Neural progenitor cell (in vitro differentiated cells): ENCODE data around the gene AHNAK2. TPM values are rescaled to one million over a fixed set of nuclear protein-coding genes. Genes with fewer than 3 reads are reported as not detected.

Source experiments
- DNase-seq: peaks from one replicate; pipeline ENCODE4 v3.0.0-alpha.2; 2016; ENCODE audit warnings: low spot score
- H2AFZ ChIP-seq: fragments of 200-600 bp; sonication (generic); replicated peaks from 2 replicates; pipeline ENCODE4 v1.6.1; 2016; ENCODE audit warnings: antibody characterized with exemption
- H3F3A ChIP-seq: fragments of 200-600 bp; sonication (generic); 2 replicates; pipeline ENCODE4 v1.6.1; 2016; ENCODE audit warnings: antibody characterized with exemption, low read depth
- H3K27ac ChIP-seq: fragments of 200-600 bp; sonication (generic); 2 replicates; pipeline ENCODE4 v1.5.1; 2016; ENCODE audit warnings: mild to moderate bottlenecking
- H3K27me3 ChIP-seq: fragments of 200-600 bp; sonication (generic); 2 replicates; pipeline ENCODE4 v1.6.1; 2016; ENCODE audit warnings: mild to moderate bottlenecking, moderate library complexity
- H3K36me3 ChIP-seq: fragments of 200-600 bp; sonication (generic); 2 replicates; pipeline ENCODE4 v1.5.1; 2016
- H3K4me1 ChIP-seq: fragments of 200-600 bp; sonication (generic); 2 replicates; pipeline ENCODE4 v1.6.1; 2016; ENCODE audit warnings: mixed run types
- H3K4me2 ChIP-seq: fragments of 200-600 bp; sonication (generic); 2 replicates; pipeline ENCODE4 v1.6.1; 2016
- H3K4me3 ChIP-seq: fragments of 200-600 bp; sonication (generic); 2 replicates; pipeline ENCODE4 v1.5.1; 2016
- H3K79me2 ChIP-seq: fragments of 200-600 bp; sonication (generic); 2 replicates; pipeline ENCODE4 v1.6.1; 2016; ENCODE audit warnings: low read depth
- H3K9ac ChIP-seq: fragments of 200-600 bp; sonication (generic); 2 replicates; pipeline ENCODE4 v1.6.1; 2016
- H3K9me3 ChIP-seq: fragments of 200-600 bp; sonication (generic); 2 replicates; pipeline ENCODE4 v1.5.1; 2016; ENCODE audit warnings: low read depth
- H4K20me1 ChIP-seq: fragments of 200-600 bp; sonication (generic); 2 replicates; pipeline ENCODE4 v1.6.1; 2016; ENCODE audit warnings: low read depth
- H3K27ac Mint-ChIP-seq: 3 replicates; pipeline ENCODE4 v1.8.0; 2021; ENCODE audit warnings: mixed read lengths
- H3K27me3 Mint-ChIP-seq: 2 replicates; pipeline ENCODE4 v1.8.0; 2022; ENCODE audit warnings: low read depth, mild to moderate bottlenecking, inconsistent platforms, moderate library complexity, mixed read lengths; ENCODE audit not compliant: insufficient read depth
- H3K36me3 Mint-ChIP-seq: 3 replicates; pipeline ENCODE4 v1.8.0; 2021; ENCODE audit warnings: mixed read lengths
- H3K4me1 Mint-ChIP-seq: 3 replicates; pipeline ENCODE4 v1.8.0; 2021; ENCODE audit warnings: mixed read lengths
- H3K4me3 Mint-ChIP-seq: 3 replicates; pipeline ENCODE4 v1.8.0; 2021; ENCODE audit warnings: mild to moderate bottlenecking, moderate library complexity, mixed read lengths
- H3K9me3 Mint-ChIP-seq: 3 replicates; pipeline ENCODE4 v1.8.0; 2020; ENCODE audit warnings: mixed read lengths
- EZH2 ChIP-seq: fragments of 200-600 bp; sonication (generic); IDR thresholded peaks from 2 replicates; pipeline ENCODE4 v1.6.1; 2017; ENCODE audit warnings: antibody characterized with exemption, mild to moderate bottlenecking, moderate library complexity
- EZH2phosphoT487 ChIP-seq: fragments of 200-600 bp; sonication (generic); IDR thresholded peaks from 2 replicates; pipeline ENCODE4 v1.6.1; 2017; ENCODE audit warnings: antibody characterized with exemption
- total RNA-seq: library from RNA; depleted of rRNA; stranded (reverse); fragments of >200 nt; gene quantifications from 2 replicates; pipeline ENCODE4 v1.2.3, GENCODE V29; 2015; ENCODE audit warnings: low replicate concordance
- TF ChIP-seq, protein P1 (sequence below): fragments of 200-600 bp; sonication (generic); IDR thresholded peaks from 2 replicates; pipeline ENCODE4 v1.5.1; 2017; ENCODE audit warnings: antibody characterized with exemption, mild to moderate bottlenecking

AHNAK2 gene
- total RNA-seq, 1 donor from 2014 or later: 0.77 TPM

- Mint-ChIP-seq H3K27ac (no peak overlapping the region), H3K9me3 (no peaks in the 10 kb centered on the region), H3K36me3 (no peaks in the 10 kb centered on the region), H3K27me3 (peaks cover 9% of the 10 kb centered on the region), H3K4me1 (peaks cover 11% of the 10 kb centered on the region), H3K4me3 (no peak overlapping the region)
- no peaks in the 10 kb centered on the region for H3K36me3 ChIP-seq
- peaks cover 18% of the 10 kb centered on the region for H3K27me3 ChIP-seq
- TF ChIP-seq EZH2 (no peak), EZH2phosphoT487 (no peak)
- TF ChIP-seq, protein P1, sequence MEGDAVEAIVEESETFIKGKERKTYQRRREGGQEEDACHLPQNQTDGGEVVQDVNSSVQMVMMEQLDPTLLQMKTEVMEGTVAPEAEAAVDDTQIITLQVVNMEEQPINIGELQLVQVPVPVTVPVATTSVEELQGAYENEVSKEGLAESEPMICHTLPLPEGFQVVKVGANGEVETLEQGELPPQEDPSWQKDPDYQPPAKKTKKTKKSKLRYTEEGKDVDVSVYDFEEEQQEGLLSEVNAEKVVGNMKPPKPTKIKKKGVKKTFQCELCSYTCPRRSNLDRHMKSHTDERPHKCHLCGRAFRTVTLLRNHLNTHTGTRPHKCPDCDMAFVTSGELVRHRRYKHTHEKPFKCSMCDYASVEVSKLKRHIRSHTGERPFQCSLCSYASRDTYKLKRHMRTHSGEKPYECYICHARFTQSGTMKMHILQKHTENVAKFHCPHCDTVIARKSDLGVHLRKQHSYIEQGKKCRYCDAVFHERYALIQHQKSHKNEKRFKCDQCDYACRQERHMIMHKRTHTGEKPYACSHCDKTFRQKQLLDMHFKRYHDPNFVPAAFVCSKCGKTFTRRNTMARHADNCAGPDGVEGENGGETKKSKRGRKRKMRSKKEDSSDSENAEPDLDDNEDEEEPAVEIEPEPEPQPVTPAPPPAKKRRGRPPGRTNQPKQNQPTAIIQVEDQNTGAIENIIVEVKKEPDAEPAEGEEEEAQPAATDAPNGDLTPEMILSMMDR: no peak
- no peak overlapping the region for H3K4me2 ChIP-seq
- H3K79me2 ChIP-seq: no peaks in the 10 kb centered on the region
- no peak overlapping the region for H3K9ac ChIP-seq
- no peak overlapping the region for H3K4me3 ChIP-seq
- no peaks in the 10 kb centered on the region for H3K9me3 ChIP-seq
- H3K27ac ChIP-seq: no peak overlapping the region
- H4K20me1 ChIP-seq: no peaks in the 10 kb centered on the region
- DNase-seq: peak; percentile 37
- H2AFZ ChIP-seq: no peak overlapping the region
- H3F3A ChIP-seq: peaks cover 11% of the 10 kb centered on the region
- peaks cover 24% of the 10 kb centered on the region for H3K4me1 ChIP-seq
Observed at GRCh38 chr14:104968541-104969401, 9.4 kb downstream of the AHNAK2 start.

DNA sequence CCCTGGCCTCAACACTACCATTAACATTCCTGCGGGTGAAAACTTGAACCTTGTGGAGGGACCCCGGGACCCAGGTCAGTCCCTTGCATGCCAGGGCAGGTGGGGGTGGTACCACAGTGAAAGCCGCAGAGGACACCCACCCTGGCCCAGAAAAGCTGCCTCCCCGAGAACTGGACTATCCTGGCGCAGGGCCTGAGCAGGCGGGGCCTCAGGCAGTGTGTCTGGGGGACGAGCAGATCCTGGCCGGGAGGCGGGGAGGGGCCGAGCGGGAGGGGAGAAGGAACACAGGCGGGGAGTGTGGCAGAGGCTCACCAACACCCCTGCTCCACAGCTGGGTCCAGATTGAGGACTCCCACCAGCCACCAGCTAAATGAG, 10.0 kb downstream of the AHNAK2 start:
- no peak overlapping the region for H3K27ac Mint-ChIP-seq
- peaks cover 17% of the 10 kb centered on the region for H3K4me1 ChIP-seq

DNA sequence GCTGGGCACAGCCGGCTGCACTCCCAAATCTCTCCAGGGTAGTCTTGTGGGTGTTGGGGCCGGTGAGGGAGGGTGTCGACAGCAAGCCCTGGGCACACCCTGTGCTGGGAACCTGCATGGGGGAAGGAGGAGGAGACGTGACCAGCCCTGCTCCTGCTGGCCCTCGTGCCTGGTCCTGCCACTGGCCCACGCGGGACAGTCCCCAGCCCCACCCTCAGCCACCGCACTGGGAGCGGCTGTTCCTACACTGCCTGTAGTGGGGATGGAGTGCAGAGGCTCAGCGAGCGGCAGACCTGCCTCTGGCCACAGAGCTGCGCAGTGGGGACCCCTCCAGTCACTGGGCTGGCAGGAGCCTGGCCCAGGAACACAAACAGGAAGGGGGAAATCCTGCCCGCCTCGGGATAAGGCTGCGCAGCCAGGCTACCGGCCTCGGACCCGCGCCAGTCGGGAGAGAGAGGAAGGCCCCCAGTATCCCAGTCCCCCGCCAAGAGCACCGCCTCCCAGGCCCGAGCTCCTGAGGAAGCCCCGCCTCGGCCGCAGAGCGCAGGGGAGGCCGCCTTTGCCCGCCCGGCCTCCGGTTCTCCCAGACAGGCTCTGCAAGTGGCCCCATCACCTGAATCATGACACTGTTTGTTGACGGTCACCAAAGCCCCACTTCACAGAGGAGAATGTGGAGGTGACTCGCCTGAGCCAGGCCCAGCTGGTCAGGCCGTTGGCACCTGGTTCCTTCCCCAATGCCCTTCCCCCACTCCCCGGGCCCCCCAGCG, 10.6 kb downstream of the AHNAK2 start:
- no peaks in the 10 kb centered on the region for H3K36me3 Mint-ChIP-seq
- H2AFZ ChIP-seq: peak overlapping the region; percentile 81
- H3K9ac ChIP-seq: no peak overlapping the region
- no peak overlapping the region for H3K27ac ChIP-seq
- H3K79me2 ChIP-seq: no peaks in the 10 kb centered on the region
- peak overlapping the region; percentile 77 for H3K4me2 ChIP-seq
- peaks cover 18% of the 10 kb centered on the region for H3K27me3 ChIP-seq
- DNase-seq: peak; percentile 69
- H3K36me3 ChIP-seq: no peaks in the 10 kb centered on the region
- no peaks in the 10 kb centered on the region for H4K20me1 ChIP-seq
- no peak for TF ChIP-seq EZH2
- H3K27ac Mint-ChIP-seq: no peak overlapping the region
- peaks cover 9% of the 10 kb centered on the region for H3K27me3 Mint-ChIP-seq
- H3K9me3 ChIP-seq: no peaks in the 10 kb centered on the region
- peaks cover 11% of the 10 kb centered on the region for H3K4me1 Mint-ChIP-seq
- H3K4me1 ChIP-seq: peaks cover 14% of the 10 kb centered on the region
- H3F3A ChIP-seq: peaks cover 11% of the 10 kb centered on the region
- H3K4me3 Mint-ChIP-seq: no peak overlapping the region
- no peaks in the 10 kb centered on the region for H3K9me3 Mint-ChIP-seq
- H3K4me3 ChIP-seq: peak overlapping the region; percentile 36

More for the DNA sequence above, 10.0 kb downstream of the AHNAK2 start:
- H3K9me3 ChIP-seq: no peaks in the 10 kb centered on the region
- peak overlapping the region; percentile 36 for H3K4me3 ChIP-seq
- H3K36me3 Mint-ChIP-seq: no peaks in the 10 kb centered on the region
- H3K9ac ChIP-seq: no peak overlapping the region
- no peaks in the 10 kb centered on the region for H3K9me3 Mint-ChIP-seq
- no peaks in the 10 kb centered on the region for H3K36me3 ChIP-seq
- peaks cover 18% of the 10 kb centered on the region for H3K27me3 ChIP-seq
- peaks cover 11% of the 10 kb centered on the region for H3F3A ChIP-seq
- H3K4me2 ChIP-seq: peak overlapping the region; percentile 77
- H3K4me1 Mint-ChIP-seq: peaks cover 11% of the 10 kb centered on the region
- TF ChIP-seq, protein P1: no peak
- no peak for TF ChIP-seq EZH2
- TF ChIP-seq EZH2phosphoT487: no peak
- no peak overlapping the region for H3K27ac ChIP-seq
- DNase-seq: peak; percentile 63
- H2AFZ ChIP-seq: peak overlapping the region; percentile 81
- no peak overlapping the region for H3K4me3 Mint-ChIP-seq
- H3K27me3 Mint-ChIP-seq: peaks cover 9% of the 10 kb centered on the region
- no peaks in the 10 kb centered on the region for H3K79me2 ChIP-seq
- no peaks in the 10 kb centered on the region for H4K20me1 ChIP-seq
